GM19099 (cell line): ENCODE measurements around the gene ZNF19.

Experiments
- POLR2A ChIP-seq: IDR thresholded peaks from 3 replicates; pipeline ENCODE4 v1.6.1; 2011; ENCODE audit warnings: low read depth; ENCODE audit not compliant: insufficient read length; ENCODE audit errors: extremely low read depth

The ZNF19 gene

GRCh38 chr16:71498031-71498430, 8.9 kb upstream of the ZNF19 start:
- no peak for TF ChIP-seq POLR2A

- no peak for TF ChIP-seq POLR2A
Observed at GRCh38 chr16:71493213-71493612, 4.1 kb upstream of the ZNF19 start.

GRCh38 chr16:71492786-71493185, 3.7 kb upstream of the ZNF19 start:
- TF ChIP-seq POLR2A, result no peak

DNA sequence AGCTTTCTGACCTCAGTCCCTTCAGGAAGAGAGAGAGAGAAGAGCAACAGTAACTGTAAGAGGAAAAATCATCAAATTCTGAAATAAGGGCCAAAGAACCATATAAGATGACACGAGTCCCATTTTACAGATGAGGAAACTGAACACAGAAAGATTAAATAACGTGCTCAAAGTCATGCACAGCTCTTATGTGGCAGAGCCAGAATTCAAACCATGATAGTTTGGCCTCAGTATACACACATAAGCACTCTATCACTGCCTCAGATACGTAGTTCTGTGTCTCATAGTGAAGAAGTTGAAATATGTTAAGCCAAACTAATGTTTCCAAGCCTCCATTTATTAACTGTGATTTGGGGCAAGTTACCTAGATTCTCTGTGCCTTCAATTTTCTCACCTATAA, 1.9 kb upstream of the ZNF19 start:
- no peak for TF ChIP-seq POLR2A

- TF ChIP-seq POLR2A, result no peak
Observed at GRCh38 chr16:71490361-71490760, 1.2 kb upstream of the ZNF19 start.

DNA sequence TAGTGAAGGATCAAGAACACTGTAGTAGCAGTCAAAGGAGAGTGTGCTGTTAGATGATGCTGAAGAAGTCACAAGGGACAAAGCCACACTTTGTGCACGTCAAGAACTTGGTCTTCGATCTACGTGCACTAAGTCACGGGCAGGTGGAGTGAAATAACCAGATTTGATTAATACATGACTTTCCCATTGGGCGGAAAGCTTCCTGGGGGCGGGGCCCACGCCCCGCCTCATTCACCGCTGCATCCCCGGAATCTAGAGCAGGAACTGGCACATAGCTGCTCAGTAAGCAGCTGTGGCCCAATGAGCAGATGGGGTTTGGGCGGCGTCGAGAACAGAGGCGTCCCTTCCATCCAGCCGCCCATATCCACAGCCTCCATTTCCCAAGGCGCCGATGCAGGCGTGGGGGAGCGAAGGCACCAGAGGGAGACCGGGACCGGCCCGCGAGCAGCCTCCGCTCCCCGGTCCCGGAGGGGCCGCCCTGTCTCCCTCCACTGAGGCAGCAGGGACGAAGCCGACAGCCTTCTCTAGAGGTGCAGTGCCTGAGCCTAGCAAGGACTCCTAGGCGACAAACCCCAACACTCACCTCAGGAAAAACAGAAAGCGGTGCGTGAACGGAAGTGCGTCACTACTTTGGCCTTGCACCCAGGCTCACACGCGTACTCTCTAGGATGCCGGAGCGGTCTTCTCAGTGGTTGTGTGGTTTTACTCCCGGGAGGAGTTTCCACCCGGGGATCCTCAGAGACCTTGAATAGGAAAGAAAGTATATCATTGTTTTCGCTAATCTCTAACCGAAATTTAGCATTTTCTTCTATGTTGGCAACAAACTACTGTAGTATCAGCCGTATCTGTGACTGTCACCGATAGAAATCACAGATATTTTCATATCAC, 4.9 kb downstream of the ZNF19 start:
- TF ChIP-seq POLR2A, result peak; percentile 82

DNA sequence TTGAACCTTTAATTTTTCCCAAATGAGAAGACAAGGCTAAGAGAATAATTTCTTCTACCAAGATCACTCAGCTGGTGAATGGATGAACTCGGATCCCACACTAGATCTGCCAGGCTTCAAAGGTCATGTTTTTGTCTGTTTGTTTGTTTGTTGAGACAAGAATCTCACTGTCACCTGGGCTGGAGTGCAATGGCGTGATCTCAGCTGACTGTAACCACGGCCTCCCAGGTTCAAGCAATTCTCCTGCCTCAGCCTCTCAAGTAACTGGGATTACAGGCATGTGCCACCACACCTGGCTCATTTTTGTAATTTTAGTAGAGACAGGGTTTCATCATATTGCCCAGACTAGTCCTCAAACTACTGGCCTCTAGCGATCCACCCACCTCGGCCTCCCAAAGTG, 6.6 kb downstream of the ZNF19 start:
- no peak for TF ChIP-seq POLR2A

- no peak for TF ChIP-seq POLR2A
Observed at GRCh38 chr16:71480956-71481355, 8.2 kb downstream of the ZNF19 start.

- TF ChIP-seq POLR2A, result no peak
Observed at GRCh38 chr16:71479420-71479819, 9.7 kb downstream of the ZNF19 start.

DNA sequence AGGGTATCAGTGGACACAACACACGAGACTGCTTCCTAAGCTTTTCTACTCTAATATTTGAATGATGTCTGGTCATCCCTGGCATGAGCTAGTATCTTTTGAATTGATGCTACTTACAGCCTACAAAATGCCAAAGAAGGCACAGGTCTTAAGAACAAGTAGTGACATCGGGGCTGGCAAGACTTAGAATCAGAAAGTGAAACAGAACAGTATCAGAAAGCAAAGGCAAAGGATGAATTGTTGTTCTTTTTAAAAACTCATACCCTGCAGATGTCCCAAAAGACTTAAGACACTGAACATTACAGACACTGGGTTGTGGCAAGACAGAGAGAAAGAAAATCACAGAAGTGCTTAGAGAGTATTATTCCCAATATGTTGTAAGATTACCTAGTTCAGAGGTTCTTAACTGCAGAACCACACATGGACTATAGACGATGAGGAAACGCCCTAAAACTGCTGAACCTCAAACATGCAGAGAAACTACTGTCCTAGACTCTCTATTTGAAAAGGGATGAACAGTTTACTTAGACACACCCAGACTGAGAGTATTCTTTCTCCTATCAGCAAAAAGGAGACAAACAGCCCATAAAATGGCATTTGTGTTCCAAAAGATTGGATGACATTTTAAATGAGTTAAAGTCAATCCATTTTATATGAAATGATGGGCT, 12.5 kb downstream of the ZNF19 start:
- TF ChIP-seq POLR2A, result no peak

DNA sequence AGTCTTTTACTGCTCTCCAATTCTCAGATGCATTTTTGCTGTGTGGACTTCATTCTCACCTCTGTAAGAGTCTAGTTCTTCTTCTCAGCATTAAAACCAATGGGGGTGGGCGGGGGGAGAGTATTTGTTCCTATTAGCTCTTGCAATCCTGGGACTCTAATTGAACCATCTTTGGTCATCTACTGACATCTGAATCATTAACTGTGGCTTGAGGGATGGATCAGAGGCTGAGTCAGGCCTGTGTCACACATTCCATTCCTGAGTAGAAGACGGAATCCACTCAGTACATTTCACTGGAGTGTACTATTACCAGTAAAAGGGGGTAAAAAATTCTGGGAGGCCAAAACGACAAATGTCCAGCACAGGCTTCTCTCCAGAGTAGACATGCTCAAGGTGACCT, 14.3 kb downstream of the ZNF19 start:
- no peak for TF ChIP-seq POLR2A

GRCh38 chr16:71473891-71474290, 15.2 kb downstream of the ZNF19 start:
- no peak for TF ChIP-seq POLR2A

- no peak for TF ChIP-seq POLR2A
Observed at GRCh38 chr16:71472931-71473330, 16.2 kb downstream of the ZNF19 start.

DNA sequence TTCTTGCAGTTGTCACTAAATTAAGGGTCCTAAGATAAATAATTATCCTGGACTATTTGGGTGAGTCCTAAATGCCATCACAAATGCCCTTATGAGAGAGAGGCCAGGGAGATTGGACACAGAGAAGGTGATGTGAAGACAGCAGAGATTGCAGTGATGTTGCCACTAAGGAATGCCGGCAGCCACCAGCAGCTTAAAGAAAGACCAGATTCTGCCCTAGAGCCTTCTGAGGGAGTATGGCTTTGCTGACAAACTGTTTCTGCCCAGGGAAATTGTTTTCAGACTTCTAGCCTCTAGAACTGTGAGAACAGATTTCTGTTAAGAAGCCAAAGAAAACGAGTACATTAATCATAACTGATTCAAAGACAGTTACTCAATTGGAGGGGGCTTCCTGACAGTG, 17.1 kb downstream of the ZNF19 start:
- no peak for TF ChIP-seq POLR2A

DNA sequence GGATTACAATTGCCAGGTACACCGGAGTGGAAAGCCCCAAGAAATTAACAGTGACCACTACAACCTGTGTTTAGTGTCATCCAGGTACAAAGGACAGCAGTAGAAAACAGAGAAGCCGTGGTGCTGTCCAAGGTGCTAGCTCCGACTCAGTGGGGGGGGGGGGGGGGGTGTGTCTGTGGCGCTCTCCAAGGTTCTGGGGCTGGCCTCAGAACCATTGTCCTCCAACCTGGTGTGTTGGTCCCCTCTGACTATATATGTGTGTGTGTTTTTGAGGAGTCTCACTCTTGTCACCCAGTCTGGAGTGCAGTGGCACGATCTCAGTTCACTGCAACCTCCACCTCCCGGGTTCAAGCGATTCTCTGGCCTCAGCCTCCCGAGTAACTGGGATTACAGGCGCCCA, 21.3 kb downstream of the ZNF19 start:
- no peak for TF ChIP-seq POLR2A

DNA sequence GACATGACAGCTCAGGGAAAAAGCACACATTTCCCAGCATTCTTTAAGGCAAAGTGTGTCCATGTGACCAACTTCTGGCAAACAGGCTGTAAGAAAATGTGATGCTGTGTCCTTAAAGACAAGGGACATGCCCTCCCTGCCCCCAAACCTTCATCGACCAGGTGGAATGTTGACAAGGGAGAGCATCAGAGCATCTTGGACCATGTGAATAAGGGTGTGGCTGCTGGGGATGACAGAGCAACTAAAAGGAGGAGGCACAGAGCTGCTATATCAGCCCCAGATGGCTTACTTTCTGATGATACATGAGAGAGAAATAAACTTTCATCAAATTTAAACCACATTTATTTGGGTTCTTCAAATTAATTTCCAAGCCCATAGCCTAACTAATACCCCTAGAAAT, 24.9 kb downstream of the ZNF19 start:
- no peak for TF ChIP-seq POLR2A
